ENCODE data around the gene MYO10. TPM values are rescaled to one million over a fixed set of nuclear protein-coding genes. Genes with fewer than 3 reads are reported as not detected.

MYO10 gene
- total and polyA plus RNA-seq, 2 experiments from 2014 or later: 119 to 276 TPM

- peaks cover 3% of the 10 kb centered on the region; the same call in 1 of the 3 replicates for H3K9me3 Mint-ChIP-seq
- no peak overlapping the region for H3K27ac Mint-ChIP-seq
- no peak for DNase-seq (ENCODE audit: low spot score)
- Histone ChIP-seq H3K36me3 (ENCODE audit: insufficient read depth) (no peaks in the 10 kb centered on the region), H3K4me3 (no peak overlapping the region), H4K20me1 (replicated peaks; ENCODE audit: insufficient read depth) (no peaks in the 10 kb centered on the region; the same call in 1 of the 2 replicates), H3K4me1 (ENCODE audit: insufficient read depth) (no peaks in the 10 kb centered on the region), H3K27ac (ENCODE audit: low read depth) (no peak overlapping the region), H3K27me3 (ENCODE audit: insufficient read depth) (no peaks in the 10 kb centered on the region), H3K4me2 (no peak overlapping the region), H3F3A (replicated peaks; ENCODE audit: low read depth) (no peaks in the 10 kb centered on the region), H3K9me2 (ENCODE audit: insufficient read depth) (no peaks in the 10 kb centered on the region), H3K79me2 (replicated peaks; ENCODE audit: insufficient read depth) (peaks cover 25% of the 10 kb centered on the region), H2AFZ (no peak overlapping the region)
- 0 out of 3 replicates have a peak, but pooled peaks cover 3% of the 10 kb centered on the region for H3K36me3 Mint-ChIP-seq (ENCODE audit: low read depth)
- no peak overlapping the region for H3K4me3 Mint-ChIP-seq
- no peak for ATAC-seq
- TF ChIP-seq CTCF (conservative IDR thresholded peaks at IDR 0.05; ENCODE audit: low read depth in 2 of 2) (no peak), ZNF462 (CRISPR knock-in tag; IDR thresholded peaks at IDR 0.05) (no peak), ZNF331 (CRISPR knock-in tag; IDR thresholded peaks at IDR 0.05; ENCODE audit: low read depth) (no peak), NANOG (IDR thresholded peaks at IDR 0.05; ENCODE audit: borderline replicate concordance) (no peak), EZH2phosphoT487 (IDR thresholded peaks at IDR 0.05; ENCODE audit: unreplicated experiment) (no peak), REST (IDR thresholded peaks at IDR 0.05; ENCODE audit: unreplicated experiment) (no peak), STAT1 (IDR thresholded peaks at IDR 0.05; ENCODE audit: unreplicated experiment) (no peak), POLR2AphosphoS5 (IDR thresholded peaks at IDR 0.05; ENCODE audit: low read depth) (no peak), ZNF114 (CRISPR knock-in tag; IDR thresholded peaks at IDR 0.05) (no peak)
- peaks cover 6% of the 10 kb centered on the region for H3K27me3 Mint-ChIP-seq (ENCODE audit: insufficient read depth, low read depth, poor library complexity)
- H3K4me1 Mint-ChIP-seq: peaks cover 5% of the 10 kb centered on the region
Observed at GRCh38 chr5:16794269-16794913, 141.7 kb downstream of the MYO10 start.

Measured in GM23338 (cell line).